ENCODE data around the gene KLK1. TPM values are rescaled to one million over a fixed set of nuclear protein-coding genes. Genes with fewer than 3 reads are reported as not detected.
A peak's percentile ranks its signal among the peaks of the same experiment; 100 is the strongest.

KLK1 gene
- total and polyA plus RNA-seq, 2 of the 13 experiments (the other 11 are each of a cell fraction or from before 2014, with no cell fraction given), result not detected

GRCh38 chr19:50870417-50871089 is 47.0 kb upstream of the KLK1 start (continued):
- TF ChIP-seq PHB2 (IDR thresholded peaks at IDR 0.05; ENCODE audit: partially characterized antibody) (no peak), MATR3 (CRISPR knock-in tag; IDR thresholded peaks at IDR 0.05) (no peak), ZNF563 (CRISPR knock-in tag; IDR thresholded peaks at IDR 0.05) (no peak), HOXA3 (CRISPR knock-in tag; IDR thresholded peaks at IDR 0.05) (peak; percentile 87), CTCF (CRISPR knock-in tag; IDR thresholded peaks at IDR 0.05) (peak; percentile 51), ZNF329 (CRISPR knock-in tag; IDR thresholded peaks at IDR 0.05; ENCODE audit: low read depth) (no peak), ZSCAN31 (CRISPR knock-in tag; IDR thresholded peaks at IDR 0.05; ENCODE audit: low read depth) (no peak), ATM (IDR thresholded peaks at IDR 0.05; ENCODE audit: borderline replicate concordance) (no peak), SOX5 (CRISPR knock-in tag; IDR thresholded peaks at IDR 0.05; ENCODE audit: borderline replicate concordance) (no peak), ZC3H4 (CRISPR knock-in tag; IDR thresholded peaks at IDR 0.05; ENCODE audit: borderline replicate concordance) (no peak), ZNF687 (CRISPR knock-in tag; IDR thresholded peaks at IDR 0.05) (peak; percentile 37; the same call in 1 of the 2 replicates), ZNF703 (CRISPR knock-in tag; IDR thresholded peaks at IDR 0.05; ENCODE audit: borderline replicate concordance) (no peak), ZBTB1 (CRISPR knock-in tag; IDR thresholded peaks at IDR 0.05; ENCODE audit: borderline replicate concordance) (no peak), CREB1 (IDR thresholded peaks at IDR 0.05) (peak; percentile 96), CREB1 (CRISPR knock-in tag; IDR thresholded peaks at IDR 0.05) (peak; percentile 93), GLMP (CRISPR knock-in tag; IDR thresholded peaks at IDR 0.05; ENCODE audit: borderline replicate concordance) (no peak), REPIN1 (CRISPR knock-in tag; IDR thresholded peaks at IDR 0.05; ENCODE audit: borderline replicate concordance, low read depth) (no peak), ATF7-NPFF (CRISPR knock-in tag; IDR thresholded peaks at IDR 0.05; ENCODE audit: low read depth) (no peak), FOXO1 (CRISPR knock-in tag; IDR thresholded peaks at IDR 0.05) (no peak), ZBTB26 (CRISPR knock-in tag; IDR thresholded peaks at IDR 0.05; ENCODE audit: borderline replicate concordance) (no peak), ZNF282 (IDR thresholded peaks at IDR 0.05; ENCODE audit: partially characterized antibody) (no peak), NR2C2 (CRISPR knock-in tag; IDR thresholded peaks at IDR 0.05; ENCODE audit: borderline replicate concordance) (no peak), ZNF616 (CRISPR knock-in tag; IDR thresholded peaks at IDR 0.05; ENCODE audit: low read depth) (no peak)

Data from HepG2 (cell line).